GM10248 (cell line): ENCODE results near the gene CLIP4.

ENCODE experiments used
- CTCF ChIA-PET: fragments of 300-600 bp; sonication (Branson Sonifier 250); formaldehyde crosslinking; extraction: SDS; loops from one replicate; lab custom pipeline; 2021; ENCODE audit warnings: antibody characterized with exemption; lab: Yijun Ruan, JAX
- POLR2A ChIA-PET: fragments of 350-650 bp; sonication (Branson Sonifier 250); formaldehyde crosslinking; extraction: SDS; loops from one replicate; lab custom pipeline; 2020; ENCODE audit warnings: antibody characterized with exemption; lab: Yijun Ruan, JAX
- DNase-seq: peaks from one replicate; pipeline ENCODE4 v3.0.0; 2012; ENCODE audit errors: extremely low spot score
- CTCF ChIP-seq: IDR thresholded peaks from 2 replicates; pipeline ENCODE4 v1.5.1; 2012; ENCODE audit warnings: mild to moderate bottlenecking, low read depth; ENCODE audit errors: extremely low read depth, missing control alignments, control extremely low read depth

The CLIP4 gene

GRCh38 chr2:29114946-29115609 lies at the start of gene CLIP4:
CLIP4 (plus strand) TSS chr2:29115415; CDS start chr2:29121389, 5,974 bp downstream.
- CTCF ChIA-PET: interaction anchor here (2.4 kb wide), 1 partner anchor 15 kb away, joined by 8 read pairs; no protein-coding TSS in a partner anchor
- DNase-seq: peak; percentile 85

GRCh38 chr2:29066271-29066860 lies 48.8 kb upstream of the CLIP4 start:
- ChIA-PET POLR2A (no interaction called here), CTCF (interaction anchor here (1.1 to 1.7 kb wide), 2 partner anchors 11 kb away, joined by 4 read pairs; no protein-coding TSS in a partner anchor)
- no peak for DNase-seq
- no peak for TF ChIP-seq CTCF

More at GRCh38 chr2:29114946-29115609, at the start of gene CLIP4:
- POLR2A ChIA-PET: no interaction called here
- no peak for TF ChIP-seq CTCF

- TF ChIP-seq CTCF: no peak
- no peak for DNase-seq
- CTCF ChIA-PET: interaction anchor here (1.1 kb wide), 1 partner anchor 10 kb away, joined by 4 read pairs; no protein-coding TSS in a partner anchor
- POLR2A ChIA-PET: no interaction called here
These were observed 48.1 kb upstream of the CLIP4 start for GRCh38 chr2:29066997-29067605.

GRCh38 chr2:29068513-29068912 lies 46.7 kb upstream of the CLIP4 start:
- DNase-seq: no peak
- no peak for TF ChIP-seq CTCF
- ChIA-PET CTCF (interaction anchor here (1.1 to 1.3 kb wide), 2 partner anchors 14 to 27 kb away, joined by 3 read pairs; no protein-coding TSS in a partner anchor), POLR2A (no interaction called here)

- DNase-seq: no peak
- ChIA-PET POLR2A (no interaction called here), CTCF (interaction anchor here (1.4 kb wide), 1 partner anchor 13 kb away, joined by 4 read pairs; no protein-coding TSS in a partner anchor)
- no peak for TF ChIP-seq CTCF
These were observed 44.7 kb upstream of the CLIP4 start for GRCh38 chr2:29070526-29070925.
